Measurements from ENCODE around the gene ZNF414. TPM values are rescaled to one million over a fixed set of nuclear protein-coding genes. Genes with fewer than 3 reads are reported as not detected.
A peak's percentile ranks its signal among the peaks of the same experiment; 100 is the strongest.

ZNF414 gene
- total and polyA plus RNA-seq, 10 of the 15 experiments (the other 5 are each of a cell fraction or from before 2014, with no cell fraction given): 0.16 to 23.7 (median 5.3) TPM; not detected in 1

DNA sequence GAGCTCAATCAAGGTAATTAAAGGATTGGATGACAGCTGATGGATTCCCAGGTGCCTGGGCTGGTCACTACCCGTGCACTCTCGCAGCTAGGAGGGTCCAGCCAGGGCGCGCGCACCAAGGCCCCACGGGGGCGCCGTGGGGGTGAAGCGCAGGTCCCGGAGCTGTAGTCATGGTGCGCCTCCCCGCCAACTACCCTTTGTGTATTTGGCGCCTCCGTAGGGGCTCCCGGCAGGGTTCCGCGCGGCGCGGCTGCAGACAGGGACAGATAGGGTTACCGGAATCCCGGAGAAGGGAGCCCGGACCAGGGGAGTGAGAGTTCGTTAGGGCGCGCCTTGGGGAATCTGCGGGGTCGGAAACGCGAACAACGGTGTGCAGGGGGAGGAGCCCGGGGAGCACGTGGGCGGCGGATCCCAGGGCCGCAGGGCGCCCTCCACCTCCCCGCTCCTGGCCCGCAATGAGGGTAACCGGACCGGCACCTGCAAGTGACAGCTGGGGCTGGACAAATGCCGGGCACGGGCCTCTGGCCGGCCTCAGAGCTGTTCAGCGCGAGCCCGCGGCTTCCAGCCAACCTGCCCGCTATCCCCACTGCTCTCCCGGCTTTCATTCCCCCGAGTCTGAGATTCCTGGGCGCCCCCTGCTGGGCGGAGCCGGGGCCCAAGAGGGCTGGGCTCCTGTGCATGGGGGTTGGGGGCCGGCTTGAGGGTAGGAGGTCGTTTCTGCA lies 8.1 kb downstream of the ZNF414 start (continued):
- no peak for TF ChIP-seq ELK1 (IDR thresholded peaks at IDR 0.05; ENCODE audit: low read depth, low read length)
- peak; percentile 64; the same call in 1 of the 2 replicates for TF ChIP-seq RB1 (IDR thresholded peaks at IDR 0.05; ENCODE audit: borderline replicate concordance)
- TF ChIP-seq ZNF274 (IDR thresholded peaks at IDR 0.05; ENCODE audit: insufficient read depth, insufficient read length): no peak
- TF ChIP-seq MTA3 (IDR thresholded peaks at IDR 0.05; ENCODE audit: borderline replicate concordance, low read length): no peak
- TF ChIP-seq SMARCA5 (IDR thresholded peaks at IDR 0.05): peak; percentile 48; the same call in 1 of the 2 replicates
- no peak for TF ChIP-seq PBX3 (IDR thresholded peaks at IDR 0.05; ENCODE audit: insufficient replicate concordance, low read depth, low read length)
- TF ChIP-seq USF1 (IDR thresholded peaks at IDR 0.05; ENCODE audit: borderline replicate concordance, extremely low read length, insufficient read depth, low read depth, low read length): peak; percentile 80
- TF ChIP-seq SIN3A (IDR thresholded peaks at IDR 0.05; ENCODE audit: low read depth, low read length): no peak
- TF ChIP-seq KDM1A (IDR thresholded peaks at IDR 0.05; ENCODE audit: borderline replicate concordance): no peak
- TF ChIP-seq, protein P1, sequence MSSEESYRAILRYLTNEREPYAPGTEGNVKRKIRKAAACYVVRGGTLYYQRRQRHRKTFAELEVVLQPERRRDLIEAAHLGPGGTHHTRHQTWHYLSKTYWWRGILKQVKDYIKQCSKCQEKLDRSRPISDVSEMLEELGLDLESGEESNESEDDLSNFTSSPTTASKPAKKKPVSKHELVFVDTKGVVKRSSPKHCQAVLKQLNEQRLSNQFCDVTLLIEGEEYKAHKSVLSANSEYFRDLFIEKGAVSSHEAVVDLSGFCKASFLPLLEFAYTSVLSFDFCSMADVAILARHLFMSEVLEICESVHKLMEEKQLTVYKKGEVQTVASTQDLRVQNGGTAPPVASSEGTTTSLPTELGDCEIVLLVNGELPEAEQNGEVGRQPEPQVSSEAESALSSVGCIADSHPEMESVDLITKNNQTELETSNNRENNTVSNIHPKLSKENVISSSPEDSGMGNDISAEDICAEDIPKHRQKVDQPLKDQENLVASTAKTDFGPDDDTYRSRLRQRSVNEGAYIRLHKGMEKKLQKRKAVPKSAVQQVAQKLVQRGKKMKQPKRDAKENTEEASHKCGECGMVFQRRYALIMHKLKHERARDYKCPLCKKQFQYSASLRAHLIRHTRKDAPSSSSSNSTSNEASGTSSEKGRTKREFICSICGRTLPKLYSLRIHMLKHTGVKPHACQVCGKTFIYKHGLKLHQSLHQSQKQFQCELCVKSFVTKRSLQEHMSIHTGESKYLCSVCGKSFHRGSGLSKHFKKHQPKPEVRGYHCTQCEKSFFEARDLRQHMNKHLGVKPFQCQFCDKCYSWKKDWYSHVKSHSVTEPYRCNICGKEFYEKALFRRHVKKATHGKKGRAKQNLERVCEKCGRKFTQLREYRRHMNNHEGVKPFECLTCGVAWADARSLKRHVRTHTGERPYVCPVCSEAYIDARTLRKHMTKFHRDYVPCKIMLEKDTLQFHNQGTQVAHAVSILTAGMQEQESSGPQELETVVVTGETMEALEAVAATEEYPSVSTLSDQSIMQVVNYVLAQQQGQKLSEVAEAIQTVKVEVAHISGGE (CRISPR knock-in tag; IDR thresholded peaks at IDR 0.05): no peak
- TF ChIP-seq CBX3 (IDR thresholded peaks at IDR 0.05; ENCODE audit: borderline replicate concordance, low read depth): no peak
- TF ChIP-seq TBL1XR1 (IDR thresholded peaks at IDR 0.05; ENCODE audit: low read depth, low read length): no peak
- no peak for TF ChIP-seq SKIL (IDR thresholded peaks at IDR 0.05; ENCODE audit: low read depth, poor library complexity, severe bottlenecking)
- TF ChIP-seq TAF1 (IDR thresholded peaks at IDR 0.05; ENCODE audit: borderline replicate concordance, low read depth, low read length): no peak
- peak; percentile 72 for TF ChIP-seq DPF2 (IDR thresholded peaks at IDR 0.05)
- TF ChIP-seq, protein P2, sequence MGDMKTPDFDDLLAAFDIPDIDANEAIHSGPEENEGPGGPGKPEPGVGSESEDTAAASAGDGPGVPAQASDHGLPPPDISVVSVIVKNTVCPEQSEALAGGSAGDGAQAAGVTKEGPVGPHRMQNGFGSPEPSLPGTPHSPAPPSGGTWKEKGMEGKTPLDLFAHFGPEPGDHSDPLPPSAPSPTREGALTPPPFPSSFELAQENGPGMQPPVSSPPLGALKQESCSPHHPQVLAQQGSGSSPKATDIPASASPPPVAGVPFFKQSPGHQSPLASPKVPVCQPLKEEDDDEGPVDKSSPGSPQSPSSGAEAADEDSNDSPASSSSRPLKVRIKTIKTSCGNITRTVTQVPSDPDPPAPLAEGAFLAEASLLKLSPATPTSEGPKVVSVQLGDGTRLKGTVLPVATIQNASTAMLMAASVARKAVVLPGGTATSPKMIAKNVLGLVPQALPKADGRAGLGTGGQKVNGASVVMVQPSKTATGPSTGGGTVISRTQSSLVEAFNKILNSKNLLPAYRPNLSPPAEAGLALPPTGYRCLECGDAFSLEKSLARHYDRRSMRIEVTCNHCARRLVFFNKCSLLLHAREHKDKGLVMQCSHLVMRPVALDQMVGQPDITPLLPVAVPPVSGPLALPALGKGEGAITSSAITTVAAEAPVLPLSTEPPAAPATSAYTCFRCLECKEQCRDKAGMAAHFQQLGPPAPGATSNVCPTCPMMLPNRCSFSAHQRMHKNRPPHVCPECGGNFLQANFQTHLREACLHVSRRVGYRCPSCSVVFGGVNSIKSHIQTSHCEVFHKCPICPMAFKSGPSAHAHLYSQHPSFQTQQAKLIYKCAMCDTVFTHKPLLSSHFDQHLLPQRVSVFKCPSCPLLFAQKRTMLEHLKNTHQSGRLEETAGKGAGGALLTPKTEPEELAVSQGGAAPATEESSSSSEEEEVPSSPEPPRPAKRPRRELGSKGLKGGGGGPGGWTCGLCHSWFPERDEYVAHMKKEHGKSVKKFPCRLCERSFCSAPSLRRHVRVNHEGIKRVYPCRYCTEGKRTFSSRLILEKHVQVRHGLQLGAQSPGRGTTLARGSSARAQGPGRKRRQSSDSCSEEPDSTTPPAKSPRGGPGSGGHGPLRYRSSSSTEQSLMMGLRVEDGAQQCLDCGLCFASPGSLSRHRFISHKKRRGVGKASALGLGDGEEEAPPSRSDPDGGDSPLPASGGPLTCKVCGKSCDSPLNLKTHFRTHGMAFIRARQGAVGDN (IDR thresholded peaks at IDR 0.05): no peak

All from GM12878 (cell line).